Measurements from ENCODE around the gene DNASE2.
A peak's percentile ranks its signal among the peaks of the same experiment; 100 is the strongest.

The DNASE2 gene

DNA sequence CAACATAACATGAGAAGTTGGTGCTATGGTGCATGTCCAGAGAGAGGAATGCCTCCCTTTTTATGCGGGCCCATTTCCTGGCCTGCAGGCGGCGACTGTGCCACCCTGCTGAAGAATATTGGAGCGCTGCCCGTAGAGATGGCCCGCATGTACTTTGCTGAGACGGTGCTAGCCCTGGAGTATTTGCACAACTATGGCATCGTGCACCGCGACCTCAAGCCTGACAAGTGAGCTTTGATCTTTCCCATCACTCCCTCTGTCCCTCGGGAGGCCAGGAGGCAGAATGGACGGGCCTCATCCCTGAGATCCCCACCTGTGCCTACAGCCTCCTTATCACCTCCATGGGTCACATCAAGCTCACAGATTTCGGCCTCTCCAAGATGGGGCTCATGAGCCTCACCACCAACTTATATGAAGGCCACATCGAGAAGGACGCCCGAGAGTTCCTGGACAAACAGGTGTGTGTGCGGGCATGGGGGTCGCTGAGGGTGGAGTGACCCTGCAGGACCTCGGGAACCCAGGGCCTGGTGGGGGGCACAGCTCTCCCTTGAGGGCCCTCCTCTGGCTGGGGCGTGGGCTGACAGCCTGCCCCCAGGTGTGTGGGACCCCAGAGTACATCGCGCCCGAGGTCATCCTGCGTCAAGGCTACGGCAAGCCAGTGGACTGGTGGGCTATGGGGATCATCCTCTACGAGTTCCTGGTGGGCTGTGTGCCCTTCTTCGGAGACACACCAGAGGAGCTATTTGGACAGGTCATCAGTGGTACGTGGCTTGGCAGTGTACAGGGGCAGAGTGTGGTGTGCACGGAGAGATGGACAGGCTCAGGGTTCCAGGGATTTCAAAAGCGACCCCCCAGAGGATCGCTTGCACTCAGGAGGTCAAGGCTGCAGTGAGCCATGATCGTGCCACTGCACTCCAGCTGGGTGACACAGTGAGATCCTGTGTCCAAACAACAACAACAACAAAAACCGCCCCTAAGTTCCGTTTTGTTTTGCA lies 16.2 kb downstream of the DNASE2 start:
- H3K9ac ChIP-seq (ENCODE audit: low read length) = no peak overlapping the region
- peaks cover 6% of the 10 kb centered on the region for H3K4me1 ChIP-seq (ENCODE audit: low read length)
- no peak overlapping the region for H3K4me3 ChIP-seq (ENCODE audit: low read length)
- H4K20me1 ChIP-seq (ENCODE audit: insufficient read depth, low read length) = no peaks in the 10 kb centered on the region
- no peaks in the 10 kb centered on the region for H3K9me3 ChIP-seq (ENCODE audit: insufficient read depth, low read length)
- no peak for TF ChIP-seq EZH2phosphoT487 (IDR thresholded peaks at IDR 0.05; ENCODE audit: low read depth)
- TF ChIP-seq, protein P1, sequence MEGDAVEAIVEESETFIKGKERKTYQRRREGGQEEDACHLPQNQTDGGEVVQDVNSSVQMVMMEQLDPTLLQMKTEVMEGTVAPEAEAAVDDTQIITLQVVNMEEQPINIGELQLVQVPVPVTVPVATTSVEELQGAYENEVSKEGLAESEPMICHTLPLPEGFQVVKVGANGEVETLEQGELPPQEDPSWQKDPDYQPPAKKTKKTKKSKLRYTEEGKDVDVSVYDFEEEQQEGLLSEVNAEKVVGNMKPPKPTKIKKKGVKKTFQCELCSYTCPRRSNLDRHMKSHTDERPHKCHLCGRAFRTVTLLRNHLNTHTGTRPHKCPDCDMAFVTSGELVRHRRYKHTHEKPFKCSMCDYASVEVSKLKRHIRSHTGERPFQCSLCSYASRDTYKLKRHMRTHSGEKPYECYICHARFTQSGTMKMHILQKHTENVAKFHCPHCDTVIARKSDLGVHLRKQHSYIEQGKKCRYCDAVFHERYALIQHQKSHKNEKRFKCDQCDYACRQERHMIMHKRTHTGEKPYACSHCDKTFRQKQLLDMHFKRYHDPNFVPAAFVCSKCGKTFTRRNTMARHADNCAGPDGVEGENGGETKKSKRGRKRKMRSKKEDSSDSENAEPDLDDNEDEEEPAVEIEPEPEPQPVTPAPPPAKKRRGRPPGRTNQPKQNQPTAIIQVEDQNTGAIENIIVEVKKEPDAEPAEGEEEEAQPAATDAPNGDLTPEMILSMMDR (IDR thresholded peaks at IDR 0.05; ENCODE audit: low read depth, low read length) = peak; percentile 13; the same call in 1 of the 2 replicates
- peaks cover 9% of the 10 kb centered on the region for H3K36me3 ChIP-seq (replicated peaks; ENCODE audit: low read depth, low read length)
- H3K79me2 ChIP-seq (ENCODE audit: low read length) = no peaks in the 10 kb centered on the region
- no peaks in the 10 kb centered on the region for H3K27me3 ChIP-seq (ENCODE audit: low read depth, low read length)
- H3K27ac ChIP-seq (ENCODE audit: low read length) = no peak overlapping the region
- H3K4me2 ChIP-seq (ENCODE audit: low read length) = no peak overlapping the region
- no peak overlapping the region for H2AFZ ChIP-seq (ENCODE audit: low read depth, low read length)

DNA sequence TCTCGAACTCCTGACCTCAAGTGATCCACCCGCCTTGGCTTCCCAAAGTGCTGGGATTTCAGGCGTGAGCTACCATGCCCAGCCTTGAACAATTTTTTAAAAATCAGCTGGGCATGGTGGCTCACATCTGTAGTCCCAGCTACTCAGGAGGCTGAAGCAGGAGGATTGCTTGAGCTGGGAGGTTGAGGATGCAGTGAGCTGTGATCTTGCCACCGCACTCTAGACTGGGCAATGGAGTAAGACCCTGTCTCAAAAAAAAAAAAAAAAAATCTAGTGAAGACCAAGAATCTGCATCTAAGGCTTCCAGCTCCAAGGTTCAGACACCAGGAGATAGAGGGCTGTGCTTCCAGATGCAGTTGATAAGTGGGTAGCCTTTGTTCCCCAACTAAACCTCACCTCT lies 17.1 kb downstream of the DNASE2 start:
- H3K9ac ChIP-seq (ENCODE audit: low read length) = no peak overlapping the region
- H2AFZ ChIP-seq (ENCODE audit: low read depth, low read length) = no peak overlapping the region
- no peak for TF ChIP-seq EZH2phosphoT487 (IDR thresholded peaks at IDR 0.05; ENCODE audit: low read depth)
- TF ChIP-seq, protein P1 (IDR thresholded peaks at IDR 0.05; ENCODE audit: low read depth, low read length) = no peak
- H3K4me1 ChIP-seq (ENCODE audit: low read length) = peaks cover 6% of the 10 kb centered on the region
- no peaks in the 10 kb centered on the region for H3K79me2 ChIP-seq (ENCODE audit: low read length)
- H3K27ac ChIP-seq (ENCODE audit: low read length) = no peak overlapping the region
- H3K4me2 ChIP-seq (ENCODE audit: low read length) = no peak overlapping the region
- no peaks in the 10 kb centered on the region for H3K27me3 ChIP-seq (ENCODE audit: low read depth, low read length)
- peaks cover 9% of the 10 kb centered on the region for H3K36me3 ChIP-seq (replicated peaks; ENCODE audit: low read depth, low read length)
- H4K20me1 ChIP-seq (ENCODE audit: insufficient read depth, low read length) = no peaks in the 10 kb centered on the region
- no peaks in the 10 kb centered on the region for H3K9me3 ChIP-seq (ENCODE audit: insufficient read depth, low read length)
- H3K4me3 ChIP-seq (ENCODE audit: low read length) = no peak overlapping the region

DNA sequence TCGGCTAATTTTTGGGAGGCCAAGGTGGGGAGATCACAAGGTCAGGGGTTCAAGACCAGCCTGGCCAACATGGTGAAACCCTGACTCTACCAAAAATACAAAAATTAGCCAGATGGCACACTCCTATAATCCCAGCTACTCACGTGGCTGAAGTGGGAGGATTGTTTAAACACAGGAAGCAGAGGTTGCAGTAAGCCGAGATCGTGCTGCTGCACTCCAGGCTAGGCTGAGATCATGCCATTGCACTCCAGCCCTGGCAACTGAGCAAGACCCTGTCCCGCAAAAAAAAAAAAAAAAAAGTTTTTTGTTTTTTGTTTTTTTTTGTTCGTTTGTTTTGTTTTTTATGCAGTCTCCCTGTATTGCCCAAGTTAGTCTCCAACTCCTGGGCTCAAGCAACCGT lies 21.7 kb downstream of the DNASE2 start:
- H3K9ac ChIP-seq (ENCODE audit: low read length) = no peak overlapping the region
- H3K9me3 ChIP-seq (ENCODE audit: insufficient read depth, low read length) = no peaks in the 10 kb centered on the region
- TF ChIP-seq, protein P1 (IDR thresholded peaks at IDR 0.05; ENCODE audit: low read depth, low read length) = no peak
- no peak for TF ChIP-seq EZH2phosphoT487 (IDR thresholded peaks at IDR 0.05; ENCODE audit: low read depth)
- H3K27me3 ChIP-seq (ENCODE audit: low read depth, low read length) = no peaks in the 10 kb centered on the region
- H2AFZ ChIP-seq (ENCODE audit: low read depth, low read length) = no peak overlapping the region
- H3K4me3 ChIP-seq (ENCODE audit: low read length) = no peak overlapping the region
- H3K79me2 ChIP-seq (ENCODE audit: low read length) = no peaks in the 10 kb centered on the region
- no peak overlapping the region for H3K4me2 ChIP-seq (ENCODE audit: low read length)
- no peaks in the 10 kb centered on the region for H4K20me1 ChIP-seq (ENCODE audit: insufficient read depth, low read length)
- H3K27ac ChIP-seq (ENCODE audit: low read length) = no peak overlapping the region
- H3K36me3 ChIP-seq (replicated peaks; ENCODE audit: low read depth, low read length) = peaks cover 10% of the 10 kb centered on the region
- peaks cover 6% of the 10 kb centered on the region for H3K4me1 ChIP-seq (ENCODE audit: low read length)

DNA sequence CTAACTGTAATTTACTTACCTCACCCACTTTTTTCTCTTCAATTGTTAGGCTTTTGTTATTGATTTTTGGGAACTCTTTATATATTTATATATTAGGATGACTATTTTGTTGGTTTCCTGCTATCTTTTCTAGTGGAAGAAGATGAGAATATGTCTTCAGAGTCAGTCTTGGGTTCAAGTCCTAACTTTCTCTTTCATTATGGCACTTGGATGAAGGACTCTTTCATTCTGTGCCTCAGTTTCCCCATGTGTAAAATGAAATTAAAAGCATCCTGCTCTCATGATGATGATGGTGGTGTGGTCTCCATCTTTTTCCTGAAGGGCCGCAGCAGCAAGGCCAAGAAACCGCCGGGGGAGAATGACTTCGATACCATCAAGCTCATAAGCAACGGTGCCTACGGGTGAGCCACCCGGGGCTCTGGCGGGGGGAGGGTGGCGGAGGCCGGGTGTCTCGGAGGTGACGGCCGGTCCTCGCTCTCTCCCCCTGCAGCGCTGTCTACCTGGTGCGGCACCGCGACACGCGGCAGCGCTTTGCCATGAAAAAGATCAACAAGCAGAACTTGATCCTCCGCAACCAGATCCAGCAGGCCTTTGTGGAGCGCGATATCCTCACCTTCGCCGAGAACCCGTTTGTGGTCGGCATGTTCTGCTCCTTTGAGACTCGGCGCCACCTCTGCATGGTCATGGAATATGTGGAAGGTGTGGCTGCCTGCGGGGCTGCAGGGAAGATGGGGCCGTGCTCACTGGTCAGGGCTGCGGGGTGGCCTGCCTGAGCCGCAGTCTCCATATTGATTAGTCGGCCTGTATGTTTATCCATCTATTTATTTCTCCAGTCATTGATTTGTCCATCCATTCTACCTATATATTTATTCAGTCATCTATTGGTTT lies 23.0 kb downstream of the DNASE2 start:
- H4K20me1 ChIP-seq (ENCODE audit: insufficient read depth, low read length) = no peaks in the 10 kb centered on the region
- no peaks in the 10 kb centered on the region for H3K27me3 ChIP-seq (ENCODE audit: low read depth, low read length)
- H3K4me2 ChIP-seq (ENCODE audit: low read length) = no peak overlapping the region
- H2AFZ ChIP-seq (ENCODE audit: low read depth, low read length) = no peak overlapping the region
- peaks cover 12% of the 10 kb centered on the region for H3K36me3 ChIP-seq (replicated peaks; ENCODE audit: low read depth, low read length)
- H3K9me3 ChIP-seq (ENCODE audit: insufficient read depth, low read length) = no peaks in the 10 kb centered on the region
- H3K79me2 ChIP-seq (ENCODE audit: low read length) = no peaks in the 10 kb centered on the region
- TF ChIP-seq, protein P1 (IDR thresholded peaks at IDR 0.05; ENCODE audit: low read depth, low read length) = no peak
- no peak for TF ChIP-seq EZH2phosphoT487 (IDR thresholded peaks at IDR 0.05; ENCODE audit: low read depth)
- no peak overlapping the region for H3K4me3 ChIP-seq (ENCODE audit: low read length)
- H3K4me1 ChIP-seq (ENCODE audit: low read length) = peaks cover 3% of the 10 kb centered on the region
- no peak overlapping the region for H3K27ac ChIP-seq (ENCODE audit: low read length)
- H3K9ac ChIP-seq (ENCODE audit: low read length) = no peak overlapping the region

Measured in OCI-LY3 (cell line).